SIG-M5 treated with dmso at 0.1 percent for 504 hours (cell line): ENCODE results near the gene NELFB.

ENCODE experiments used
- DNase-seq: peaks from one replicate; lab custom pipeline; 2025; ENCODE audit not compliant: unreplicated experiment; lab: John Stamatoyannopoulos, UW

NELFB gene

GRCh38 chr9:137254624-137255447 is at the start of gene NELFB:
TSS of gene NELFB (plus strand) at chr9:137255327.
- DNase-seq: peak; percentile 74

- DNase-seq: no peak
These were observed 48.5 kb upstream of the NELFB start for GRCh38 chr9:137206602-137207001.

DNA sequence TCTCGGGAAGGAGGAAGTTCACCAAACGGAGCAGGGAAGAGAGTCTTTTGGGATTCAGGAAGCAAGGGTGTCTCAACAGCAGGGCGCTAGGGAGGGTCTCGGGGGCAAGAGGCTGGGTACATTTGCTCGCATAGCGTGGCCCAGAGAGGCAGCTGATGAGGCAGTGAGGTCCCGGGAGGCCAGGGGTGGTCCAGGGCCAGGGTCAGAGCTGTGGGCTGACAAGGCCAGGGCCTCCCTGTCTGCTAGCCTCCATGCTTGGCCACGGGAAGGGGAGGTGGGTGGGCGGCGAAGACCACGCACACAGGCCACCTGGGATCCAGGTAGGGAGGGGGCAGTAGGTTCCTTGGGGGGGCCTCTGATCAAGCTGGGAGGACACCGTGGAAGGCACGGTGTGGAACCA is 43.6 kb upstream of the NELFB start:
- no peak for DNase-seq

DNA sequence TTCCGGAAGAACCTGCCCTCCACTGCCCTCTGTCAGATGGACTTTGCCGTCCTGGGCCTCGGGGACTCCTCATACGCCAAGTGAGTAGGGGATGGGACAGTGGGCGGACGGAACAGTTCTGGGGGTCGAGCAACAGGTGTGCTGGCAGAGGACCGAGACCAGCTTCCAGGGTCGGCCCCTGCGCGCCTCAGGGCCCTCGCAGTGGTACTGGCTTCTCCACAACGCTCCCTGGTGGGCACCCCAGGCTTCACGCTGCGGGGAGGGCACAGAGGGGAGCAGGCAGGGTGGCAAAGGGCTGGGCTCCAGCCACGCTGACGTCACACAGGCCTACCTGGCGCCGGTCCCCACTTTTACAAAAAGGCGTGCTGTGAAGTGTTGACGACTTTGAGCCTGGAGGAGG is 42.6 kb upstream of the NELFB start:
- DNase-seq: no peak

GRCh38 chr9:137213160-137214060 is 41.7 kb upstream of the NELFB start:
- DNase-seq: no peak

- no peak for DNase-seq
These were observed 40.5 kb upstream of the NELFB start for GRCh38 chr9:137214620-137215019.

DNA sequence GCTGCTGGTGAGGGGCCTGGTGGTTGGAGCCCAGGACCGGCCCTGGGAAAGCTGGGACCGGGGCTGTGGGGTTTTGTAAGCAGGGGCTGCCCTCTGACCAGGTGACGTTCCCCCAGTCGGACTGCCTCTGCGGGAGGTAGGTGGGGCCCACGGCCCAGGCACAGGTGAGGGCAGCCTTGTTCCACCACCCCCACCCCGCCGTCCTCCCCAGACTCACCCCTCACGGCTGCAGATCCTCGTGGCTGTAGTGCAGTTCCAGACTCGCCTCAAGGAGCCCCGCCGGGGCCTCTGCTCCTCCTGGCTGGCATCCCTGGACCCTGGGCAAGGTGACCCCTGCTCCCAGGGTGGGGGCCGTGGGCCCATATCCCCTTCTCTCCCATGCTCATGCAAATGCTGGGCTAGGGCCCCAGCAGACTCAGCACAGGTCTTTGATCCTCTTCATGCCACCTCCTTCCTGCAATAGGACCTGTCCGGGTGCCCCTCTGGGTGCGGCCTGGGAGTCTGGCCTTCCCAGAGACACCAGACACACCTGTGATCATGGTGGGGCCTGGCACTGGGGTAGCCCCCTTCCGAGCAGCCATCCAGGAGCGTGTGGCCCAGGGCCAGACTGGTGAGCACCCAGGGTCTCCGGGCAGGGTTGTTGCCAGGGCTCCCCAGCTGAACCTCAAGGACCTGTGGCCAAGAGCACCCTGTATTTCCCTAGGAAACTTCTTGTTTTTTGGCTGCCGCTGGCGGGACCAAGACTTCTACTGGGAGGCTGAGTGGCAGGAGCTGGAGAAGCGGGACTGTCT is 39.7 kb upstream of the NELFB start:
- DNase-seq: no peak

DNA sequence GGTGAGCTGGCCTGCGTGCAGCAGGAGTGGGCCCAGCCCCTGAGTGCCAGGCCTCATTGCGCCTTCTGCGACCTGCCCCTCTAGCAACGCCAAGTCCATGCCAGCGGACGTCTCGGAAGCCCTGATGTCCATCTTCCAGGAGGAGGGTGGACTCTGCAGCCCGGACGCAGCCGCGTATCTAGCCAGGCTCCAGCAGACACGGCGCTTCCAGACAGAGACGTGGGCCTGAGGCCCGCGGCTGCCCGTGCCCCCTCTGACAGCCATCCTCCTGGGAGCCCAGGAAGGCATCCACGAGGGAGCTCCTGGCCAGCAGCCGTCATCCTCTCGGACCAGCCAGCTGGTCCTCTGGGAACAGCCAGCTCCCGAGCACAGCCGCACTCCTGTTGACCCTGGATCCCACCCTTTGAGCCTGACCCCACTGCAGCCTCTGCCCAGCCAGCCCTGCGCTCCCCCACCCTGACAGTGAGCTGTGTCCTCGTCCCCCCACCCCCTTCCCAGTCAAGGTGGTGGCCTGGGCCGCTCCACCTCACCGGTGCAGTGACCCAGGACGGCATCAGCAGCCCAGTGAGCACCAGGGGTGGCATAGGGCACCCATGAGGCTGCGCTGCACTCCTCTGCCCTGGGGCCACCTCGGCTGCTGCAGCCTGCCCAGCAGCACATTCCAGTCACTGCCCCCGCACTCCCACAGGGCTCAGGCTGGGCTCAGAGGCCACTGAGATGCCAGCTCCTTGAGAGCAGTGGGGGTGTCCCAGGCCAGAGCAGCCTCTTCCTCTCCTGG is 38.8 kb upstream of the NELFB start:
- DNase-seq: no peak

DNA sequence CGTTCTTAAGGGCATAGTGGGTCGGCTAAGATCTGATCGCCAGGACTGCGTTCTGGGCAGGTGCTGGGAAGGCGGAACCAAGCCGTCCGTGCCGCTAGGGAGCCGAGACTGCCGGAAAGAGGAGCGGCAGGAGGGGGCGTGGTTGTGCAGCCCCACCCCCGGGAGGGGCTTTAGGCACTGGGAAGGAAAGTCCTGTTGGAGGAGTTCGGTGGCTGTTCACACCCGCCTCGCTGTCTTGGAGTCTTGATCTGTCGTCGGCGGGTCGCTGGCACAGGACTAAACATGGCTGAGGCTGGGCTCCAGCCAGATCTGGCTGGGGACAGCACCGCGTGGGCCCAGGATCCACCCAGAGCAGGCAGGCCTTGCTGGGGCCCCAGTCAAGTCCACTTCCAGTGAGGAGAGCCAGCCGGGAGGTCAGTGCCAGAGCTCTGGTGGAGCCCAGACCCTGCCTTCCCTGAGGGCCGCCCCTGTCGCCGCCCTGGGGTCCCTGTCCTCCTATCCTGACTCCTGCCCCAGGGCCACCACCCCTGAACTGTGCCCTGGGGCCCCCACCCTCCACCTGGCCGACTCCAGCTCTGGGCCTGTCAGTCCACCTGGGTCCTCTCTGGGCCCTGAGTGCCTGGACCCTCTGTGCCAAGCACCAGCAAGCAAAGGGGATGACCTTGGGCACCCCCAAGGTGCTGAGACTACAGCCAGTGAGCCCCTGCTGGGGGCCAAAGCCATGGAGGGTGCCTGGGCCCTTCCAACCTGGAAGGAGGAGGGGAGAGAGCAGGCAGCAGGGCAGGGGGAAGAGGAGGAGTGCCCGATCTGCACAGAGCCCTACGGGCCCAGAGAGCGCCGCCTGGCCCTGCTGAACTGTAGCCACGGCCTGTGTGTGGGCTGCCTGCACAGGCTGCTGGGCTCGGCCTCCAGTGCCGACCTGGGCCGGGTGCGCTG is 37.6 kb upstream of the NELFB start:
- DNase-seq: peak; percentile 32

DNA sequence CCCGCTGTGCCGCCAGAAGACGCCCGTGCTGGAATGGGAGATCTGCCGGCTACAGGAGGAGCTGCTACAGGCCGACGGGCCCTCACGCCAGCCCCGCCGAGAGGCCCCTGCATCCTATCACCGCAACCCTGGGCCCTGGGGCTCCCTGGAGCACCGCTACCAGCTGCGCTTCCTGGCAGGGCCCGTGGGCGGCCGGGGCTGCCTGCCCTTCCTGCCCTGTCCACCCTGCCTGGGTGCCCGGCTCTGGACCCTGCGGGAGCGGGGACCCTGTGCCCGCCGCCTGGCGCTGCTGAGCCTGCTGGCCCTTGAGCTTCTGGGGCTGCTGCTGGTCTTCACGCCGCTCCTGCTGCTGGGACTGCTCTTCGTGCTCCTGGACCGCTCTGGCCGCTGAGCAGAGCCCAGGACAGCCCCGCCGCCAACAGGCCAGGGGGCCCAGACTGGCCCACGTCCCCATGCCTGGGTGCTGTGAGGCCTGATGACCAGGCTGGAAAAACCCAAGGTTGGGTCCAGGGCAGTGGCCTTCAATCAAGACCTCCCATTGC is 36.8 kb upstream of the NELFB start:
- DNase-seq: no peak

DNA sequence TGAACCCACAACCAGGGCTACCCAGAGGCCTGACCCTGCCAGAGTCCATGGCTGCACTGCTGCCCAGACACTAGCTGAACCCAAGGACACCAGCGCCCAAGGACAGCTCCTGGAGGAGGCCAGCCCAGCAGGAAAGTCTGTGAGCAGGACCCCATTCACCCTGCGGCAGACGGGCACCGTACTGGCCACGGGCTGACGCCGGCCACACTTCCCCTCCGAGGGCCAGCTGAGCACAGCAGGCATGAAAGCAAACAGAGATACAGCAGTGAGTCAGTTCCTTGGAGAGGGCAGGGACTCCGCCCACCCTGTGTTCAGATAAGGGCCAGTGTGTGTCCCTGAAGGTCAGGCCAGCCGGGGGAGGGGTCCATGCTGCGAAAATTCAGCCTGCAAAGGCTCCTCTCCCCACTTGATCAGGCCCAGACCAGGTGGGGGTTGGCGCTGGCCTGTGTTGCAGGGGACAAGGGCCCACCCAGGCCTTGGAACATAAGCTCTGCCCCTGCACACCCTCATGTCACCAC is 36.3 kb upstream of the NELFB start:
- DNase-seq: no peak

- DNase-seq: no peak
These were observed 35.3 kb upstream of the NELFB start for GRCh38 chr9:137219757-137220316.

DNA sequence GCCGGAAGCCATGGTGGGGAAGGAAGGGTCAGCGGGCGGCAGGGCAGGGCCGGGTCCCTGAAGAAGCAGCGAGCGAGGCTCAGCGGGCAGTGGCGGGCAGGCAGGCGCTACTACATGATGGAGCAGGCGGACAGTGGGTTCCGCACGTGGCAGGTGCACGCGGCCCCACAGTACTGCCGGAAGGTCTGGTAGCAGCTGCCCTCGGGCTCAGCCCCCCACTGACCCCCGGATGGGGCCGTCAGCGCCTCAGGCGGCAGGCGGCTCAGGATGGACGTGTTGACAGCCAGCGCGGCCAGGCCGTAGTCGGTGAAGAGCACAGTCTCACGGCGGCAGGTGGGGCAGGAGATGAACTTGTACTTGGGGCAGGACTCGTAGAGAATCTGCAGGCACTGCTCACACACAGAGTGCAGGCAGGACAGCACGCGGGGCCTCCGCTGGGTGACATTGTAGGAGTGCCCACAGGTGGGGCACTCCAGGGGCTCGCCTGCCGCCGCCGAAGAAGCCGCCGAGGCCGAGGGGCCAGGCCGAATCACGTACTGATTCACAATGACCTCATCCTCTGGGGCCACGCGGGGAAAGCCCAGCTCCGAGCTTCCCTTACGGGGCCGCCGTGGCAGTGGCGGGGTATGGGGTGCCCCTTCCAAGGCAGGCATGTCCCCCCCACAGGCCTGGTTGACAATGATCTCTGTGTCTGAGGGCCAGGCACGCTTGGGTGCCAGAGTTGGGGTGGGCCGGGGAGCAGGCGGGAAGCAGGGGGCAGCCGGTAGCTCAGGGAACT is 34.6 kb upstream of the NELFB start:
- DNase-seq: no peak

GRCh38 chr9:137221095-137221505 is 34.0 kb upstream of the NELFB start:
- DNase-seq: no peak

DNA sequence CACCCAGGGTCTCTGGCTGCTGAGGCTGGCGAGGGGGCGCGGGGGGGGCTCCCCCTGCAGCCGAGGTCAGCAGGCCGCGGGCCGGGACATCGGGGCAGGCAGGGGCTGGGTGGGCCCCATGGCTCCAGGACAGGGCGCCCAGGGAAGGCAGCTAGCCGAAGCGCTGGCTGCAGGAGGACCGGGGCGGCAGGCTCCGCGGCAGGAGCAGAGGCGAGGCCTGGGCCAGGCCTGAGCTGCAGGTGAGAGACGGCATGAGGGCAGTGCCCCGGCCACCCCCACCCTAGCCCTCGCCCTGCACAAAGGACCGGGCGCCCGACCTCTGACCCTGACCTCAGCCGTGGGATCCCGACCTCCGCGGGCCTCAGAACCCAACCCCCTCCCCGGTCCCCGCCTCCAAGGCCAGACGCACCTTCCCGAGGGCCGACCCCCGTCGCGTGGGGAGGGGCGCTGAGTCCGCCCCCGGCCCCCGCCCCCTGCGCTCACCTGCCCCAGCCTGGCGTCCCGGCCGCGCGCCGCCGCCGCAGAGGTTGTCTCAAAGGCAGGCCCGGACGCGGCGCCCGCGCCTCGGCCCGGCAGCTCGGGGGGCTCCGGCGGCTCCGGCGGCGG is 33.5 kb upstream of the NELFB start:
- no peak for DNase-seq

DNA sequence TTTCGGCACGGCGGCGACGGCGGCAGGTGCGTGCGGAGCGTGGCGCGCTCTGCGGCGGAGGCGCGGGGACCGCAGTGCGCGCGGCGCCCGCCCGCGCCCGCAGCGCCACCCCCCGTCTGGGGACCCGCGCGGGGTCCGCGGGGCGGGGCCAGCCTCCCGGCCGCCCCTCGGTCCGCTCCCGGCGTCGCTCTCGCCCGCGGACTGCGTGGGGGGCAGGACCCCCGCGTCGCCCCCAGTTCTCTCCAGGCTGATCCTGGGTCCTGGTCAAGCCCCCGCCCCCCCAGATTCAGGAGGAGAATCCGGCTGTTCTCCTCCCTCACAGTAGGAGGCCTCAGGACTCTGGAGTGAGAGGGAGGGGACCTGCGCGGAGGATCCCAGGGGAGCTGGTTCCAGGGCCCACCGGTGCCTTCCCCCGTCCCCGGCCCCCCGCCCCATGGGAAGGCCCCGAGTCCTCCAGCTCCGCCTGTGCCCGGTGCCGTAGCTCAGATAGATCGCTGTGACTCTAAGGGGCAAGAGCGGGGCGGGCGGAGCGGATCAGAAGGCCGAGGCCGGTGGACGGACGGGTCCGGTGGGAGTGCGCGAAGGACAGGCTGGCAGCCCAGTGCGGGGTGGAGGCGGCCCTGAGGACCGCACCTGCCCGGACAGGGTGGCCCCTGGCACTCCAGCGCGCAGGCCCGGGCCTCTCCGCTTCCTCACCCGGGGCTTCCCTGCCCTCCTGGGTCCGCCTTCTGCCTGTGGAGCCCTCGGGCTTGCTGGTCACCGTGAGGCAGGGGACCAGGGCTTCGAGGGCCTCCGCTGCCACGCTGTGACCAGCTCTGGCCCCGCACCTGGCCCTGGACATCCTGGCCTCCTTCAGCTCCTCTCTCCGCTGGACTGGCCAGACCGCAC is 32.7 kb upstream of the NELFB start, which contains the start of gene RNF208:
Gene RNF208, minus strand, starts transcription at position 51 of the 888 bp plus-strand sequence. CDS start 1,028 bp downstream, outside the sequence.
- no peak for DNase-seq
